NCI-H510A (cell line): ENCODE results near the gene FBN1.

Experiments
- DNase-seq: peaks from one replicate; lab custom pipeline; 2025; lab: John Stamatoyannopoulos, UW

Gene FBN1

DNA sequence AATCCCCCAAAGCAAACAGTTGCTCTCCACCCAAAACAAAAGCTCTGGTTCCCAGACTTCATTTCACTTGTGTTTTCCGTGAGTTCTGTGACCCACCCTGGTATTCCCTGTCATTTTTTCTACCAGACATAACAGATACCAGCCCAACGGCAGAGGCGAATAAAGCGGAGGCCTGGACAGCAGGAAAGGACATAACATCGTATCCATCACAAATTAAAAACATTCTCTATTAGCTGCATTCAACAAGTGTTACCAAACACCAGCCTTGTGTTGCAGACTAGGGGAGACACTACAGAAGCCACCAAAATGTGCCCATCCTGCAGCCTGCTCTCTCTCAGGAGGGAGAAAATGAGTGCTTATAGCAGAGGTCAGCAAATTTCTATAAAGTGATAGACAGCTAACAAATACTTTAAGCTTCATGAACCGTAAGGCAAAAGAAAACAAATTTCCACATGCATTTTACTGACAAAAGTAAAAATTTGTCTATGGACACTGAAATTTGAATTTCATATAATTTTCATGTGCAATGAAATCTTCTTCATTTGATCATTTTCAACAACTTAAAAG, 7.1 kb upstream of the FBN1 start:
- no peak for DNase-seq

DNA sequence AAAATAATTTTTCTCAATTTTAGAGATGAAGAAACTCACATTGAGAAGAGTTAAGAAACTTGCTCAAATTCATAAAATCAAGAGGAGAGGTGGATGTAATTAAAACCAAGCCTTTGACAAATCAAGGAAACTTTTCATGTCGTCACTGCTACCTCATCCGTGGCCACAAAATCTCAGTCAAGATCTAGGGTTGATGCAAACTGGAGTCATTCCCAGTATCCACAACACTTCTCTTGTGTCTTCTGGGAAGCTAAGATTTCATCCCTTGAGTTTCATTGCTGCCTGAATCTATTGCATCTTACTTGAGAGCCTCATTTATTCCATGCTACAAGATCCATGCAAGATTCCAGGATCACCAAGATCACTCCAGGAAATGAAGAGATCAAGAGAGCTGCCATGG, 5.4 kb upstream of the FBN1 start:
- no peak for DNase-seq

DNA sequence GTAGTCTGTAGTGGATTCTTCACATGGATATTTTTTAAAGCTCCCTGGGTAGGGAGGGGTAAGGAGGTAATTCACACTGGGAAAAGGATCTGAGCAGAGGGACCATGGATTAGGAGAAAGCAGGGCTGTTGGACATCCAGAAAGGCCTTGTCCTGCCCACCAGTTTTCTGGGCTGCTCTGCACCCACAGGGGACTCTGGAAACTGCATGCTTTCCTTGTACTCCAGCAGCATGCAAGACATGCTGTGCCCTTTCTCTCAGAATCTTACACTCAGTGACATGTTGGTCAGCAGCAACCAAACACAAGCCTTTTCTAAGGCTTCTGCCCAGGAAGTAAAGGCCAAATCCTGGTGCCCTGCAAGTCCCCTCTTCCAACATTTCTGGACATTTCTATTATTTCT, 2.5 kb upstream of the FBN1 start:
- no peak for DNase-seq

GRCh38 chr15:48646331-48646730, 822 bp upstream of the FBN1 start:
- no peak for DNase-seq

DNA sequence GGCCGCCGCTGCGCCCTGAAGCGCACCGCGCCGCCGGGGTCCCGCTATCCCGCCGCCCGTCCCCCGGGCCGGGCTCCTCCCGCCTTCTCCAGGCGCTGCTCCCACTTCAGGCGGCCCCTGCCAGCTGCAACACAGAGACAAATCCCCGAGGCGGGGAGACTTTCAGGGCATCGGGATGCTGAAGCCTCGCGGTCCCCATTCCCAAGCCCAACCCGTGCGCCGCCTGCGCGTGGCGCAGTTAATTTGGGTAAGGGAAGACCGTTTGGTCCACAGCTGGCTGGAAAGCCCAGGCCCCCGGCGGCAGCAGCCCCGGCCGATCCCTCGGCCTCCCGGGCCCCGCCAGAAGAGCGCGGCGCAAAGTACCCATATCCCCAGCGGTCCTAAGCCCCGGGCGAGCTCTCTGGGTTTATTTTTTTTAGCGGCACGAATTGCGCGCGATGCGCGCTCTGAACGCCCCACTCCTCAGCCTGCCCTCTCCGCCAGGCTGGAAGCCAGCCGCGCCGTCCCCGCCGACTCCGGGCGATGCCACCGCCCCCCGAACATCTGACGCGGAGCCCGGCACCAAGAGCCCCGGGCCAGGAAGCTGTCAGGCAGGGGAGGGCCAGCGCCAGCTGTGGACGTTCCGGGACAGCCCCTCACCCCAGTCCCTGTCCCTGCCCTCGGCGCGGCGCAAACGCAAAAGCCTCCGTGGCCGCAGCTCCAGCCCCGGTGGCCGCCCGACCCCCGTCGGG, 517 bp downstream of the FBN1 start:
- no peak for DNase-seq

DNA sequence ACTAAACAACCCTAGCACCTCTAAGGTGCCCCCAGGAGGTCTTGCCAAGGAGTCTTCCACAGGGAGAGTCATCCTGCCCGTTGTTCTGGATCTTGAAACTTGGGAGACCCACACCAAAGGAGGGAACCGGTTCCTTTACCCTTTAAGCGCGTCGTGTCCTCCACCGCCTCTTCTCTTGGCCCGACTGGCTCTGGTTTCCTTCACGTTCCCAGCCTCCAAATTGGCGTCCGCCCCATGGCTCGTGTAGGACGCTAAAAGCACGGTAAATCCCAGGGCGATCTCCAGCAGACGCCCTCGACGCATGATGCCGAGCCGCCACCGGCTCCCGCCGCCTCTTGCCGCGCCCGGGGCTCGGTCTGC, 1.1 kb downstream of the FBN1 start:
- no peak for DNase-seq

DNA sequence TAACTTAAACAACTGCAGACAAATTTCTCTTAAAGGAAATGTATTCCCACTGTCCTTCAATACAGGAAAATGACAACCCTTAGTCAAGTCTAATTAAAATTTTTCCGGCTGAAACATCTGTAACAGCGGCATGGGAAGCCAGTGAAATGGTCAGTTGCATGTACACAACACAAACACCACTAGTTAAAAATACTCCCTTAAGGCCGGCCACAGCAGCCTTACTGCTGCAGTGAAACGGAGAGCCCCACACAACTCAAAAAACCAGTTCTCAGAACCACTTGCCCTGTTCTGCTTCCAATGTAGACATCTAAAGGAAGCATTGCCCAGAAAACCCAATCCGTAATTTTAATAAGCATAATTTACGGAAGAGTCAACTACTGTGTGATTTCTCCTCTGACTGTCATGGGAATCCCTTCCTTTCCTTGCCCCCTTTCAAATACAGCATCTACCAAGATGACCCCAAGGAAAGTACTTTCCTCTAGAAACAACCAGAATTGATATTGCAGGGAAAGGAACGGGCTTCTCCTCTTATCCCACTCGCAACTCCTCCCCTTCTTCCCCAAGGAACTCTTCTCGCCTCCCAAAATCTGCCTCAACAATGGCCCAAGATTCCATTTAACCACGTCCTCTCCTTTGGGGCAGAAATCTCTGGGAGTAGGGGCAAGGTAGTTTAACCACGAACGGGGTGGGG, 1.6 kb downstream of the FBN1 start:
- no peak for DNase-seq

DNA sequence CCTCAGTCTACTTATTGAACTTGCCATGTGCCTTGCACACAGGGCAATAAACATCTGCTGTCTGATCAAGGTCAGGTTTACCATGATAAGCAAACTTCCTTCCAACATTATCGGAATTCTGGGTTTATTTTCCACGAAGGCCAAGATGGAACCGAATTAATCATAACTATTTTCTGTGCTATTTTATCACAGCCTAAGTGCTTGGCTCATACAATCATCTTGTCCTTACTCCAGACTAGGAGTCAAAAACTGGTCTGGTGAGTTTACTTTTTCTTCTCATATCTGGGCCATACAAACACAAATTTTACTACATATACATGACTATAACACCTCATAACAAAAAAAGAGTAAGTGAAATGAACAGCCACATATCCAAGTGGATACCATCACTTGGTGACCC, 2.3 kb downstream of the FBN1 start:
- DNase-seq, result no peak

DNA sequence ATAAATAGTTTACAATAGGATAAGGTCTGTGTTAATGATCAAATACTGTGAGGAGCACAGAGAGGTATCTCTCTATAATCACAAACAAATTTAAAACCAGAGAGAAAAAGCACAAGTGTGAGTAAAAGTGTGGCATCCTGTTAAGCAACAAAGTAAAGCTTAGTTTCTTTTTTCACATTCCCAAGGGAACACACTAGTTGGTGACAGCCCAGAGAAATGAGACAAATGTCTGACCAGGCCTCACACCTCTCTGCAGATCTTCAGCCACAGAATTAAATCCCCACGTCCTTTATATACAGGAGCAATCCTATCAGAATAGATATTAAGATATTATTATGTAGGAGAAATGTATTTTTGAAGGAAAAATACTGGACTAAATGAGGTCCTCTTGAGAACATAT, 2.7 kb downstream of the FBN1 start:
- DNase-seq, result no peak

DNA sequence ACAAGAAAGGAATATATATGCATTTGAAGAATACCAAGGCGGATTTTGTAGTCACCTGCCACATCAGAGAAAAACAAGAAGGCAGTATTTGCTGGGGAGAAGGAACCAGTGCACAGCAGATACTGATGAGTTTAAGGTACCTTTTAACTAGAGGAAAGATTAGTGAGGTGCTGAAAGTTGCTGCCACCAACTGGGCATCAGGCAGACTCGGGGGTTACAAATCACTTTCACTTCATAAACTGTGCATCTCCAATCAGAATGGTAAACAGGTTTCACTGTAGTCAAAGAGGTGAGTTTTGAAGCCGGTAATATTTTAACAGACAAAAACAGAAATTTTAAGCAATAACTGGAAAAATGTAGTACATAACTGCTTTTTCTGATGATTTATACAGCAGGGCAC, 4.1 kb downstream of the FBN1 start:
- DNase-seq, result no peak

GRCh38 chr15:48638963-48639362, 6.5 kb downstream of the FBN1 start:
- DNase-seq, result no peak

DNA sequence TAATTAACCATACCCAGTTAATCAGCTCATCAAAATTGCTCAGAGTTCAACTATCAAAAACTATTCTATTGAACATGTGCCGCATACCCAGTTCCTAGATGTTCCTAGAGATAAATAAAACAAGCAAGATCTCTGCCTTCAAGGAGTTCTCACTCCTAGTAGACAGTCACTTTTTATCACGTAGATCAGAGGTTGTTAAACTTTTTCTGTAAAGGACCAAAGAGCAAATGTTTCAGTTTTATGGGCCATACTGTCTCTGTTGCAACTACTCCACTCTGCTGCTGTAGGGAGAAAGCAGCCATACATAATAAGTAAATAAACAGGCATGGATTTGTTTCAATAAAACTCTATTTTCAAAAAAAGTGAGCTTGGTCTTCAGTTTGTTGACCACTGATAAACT, 7.9 kb downstream of the FBN1 start:
- DNase-seq, result no peak

DNA sequence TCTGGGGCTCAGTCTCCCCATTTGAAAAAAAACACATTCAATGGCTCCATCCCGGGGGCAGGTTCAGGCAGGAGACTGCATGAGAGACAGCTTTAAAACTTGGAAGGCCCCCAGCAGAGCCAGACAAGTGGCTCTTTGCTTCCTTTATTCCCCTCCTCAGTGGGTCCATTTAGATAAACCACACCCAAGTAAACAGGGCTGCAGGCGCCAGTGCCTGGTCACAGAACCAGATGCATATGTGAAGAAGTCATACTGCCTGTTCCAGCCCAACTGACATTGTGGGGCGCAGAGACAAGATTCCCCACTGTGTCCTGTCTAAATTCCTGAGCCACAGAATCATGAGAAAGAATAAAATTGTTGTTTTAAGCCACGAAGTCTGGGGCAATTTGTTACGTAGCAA, 9.0 kb downstream of the FBN1 start:
- DNase-seq, result no peak

DNA sequence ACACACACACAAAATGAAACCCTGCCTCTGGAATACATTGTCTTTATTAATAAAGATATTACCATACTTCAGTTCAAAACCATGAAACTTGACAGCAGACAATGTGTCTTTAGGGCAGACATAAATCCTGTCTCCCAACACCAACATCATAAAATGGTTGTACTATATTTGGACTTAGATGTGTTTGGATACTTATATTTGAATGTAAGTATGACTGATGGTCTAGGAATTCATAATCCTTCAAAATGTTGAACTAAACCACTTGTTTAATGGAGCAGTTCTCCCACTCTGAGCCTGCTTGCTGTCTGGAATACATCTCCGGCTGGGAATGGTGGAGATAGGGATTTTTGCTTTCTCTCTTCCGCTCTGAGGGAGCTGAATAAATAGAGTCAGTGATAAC, 10.6 kb downstream of the FBN1 start:
- no peak for DNase-seq

DNA sequence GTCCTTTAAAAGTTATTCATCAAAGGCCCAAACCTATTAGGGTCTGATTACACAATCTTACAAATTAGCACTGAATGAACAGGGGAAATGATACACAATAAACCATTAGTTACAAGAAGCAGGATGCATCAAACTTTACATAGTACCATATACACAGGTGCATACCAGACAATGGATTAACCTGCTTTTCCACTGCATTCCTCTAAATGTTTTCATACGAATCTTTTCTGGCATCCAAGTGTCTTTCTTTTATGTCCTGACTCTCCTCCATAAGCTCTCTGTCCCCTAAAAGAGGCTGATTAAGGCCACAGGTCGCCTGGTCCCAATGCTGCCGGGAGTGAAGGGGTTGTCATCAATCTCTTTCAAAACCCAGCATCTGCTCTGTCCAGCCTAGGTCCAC, 11.4 kb downstream of the FBN1 start:
- DNase-seq, result no peak

DNA sequence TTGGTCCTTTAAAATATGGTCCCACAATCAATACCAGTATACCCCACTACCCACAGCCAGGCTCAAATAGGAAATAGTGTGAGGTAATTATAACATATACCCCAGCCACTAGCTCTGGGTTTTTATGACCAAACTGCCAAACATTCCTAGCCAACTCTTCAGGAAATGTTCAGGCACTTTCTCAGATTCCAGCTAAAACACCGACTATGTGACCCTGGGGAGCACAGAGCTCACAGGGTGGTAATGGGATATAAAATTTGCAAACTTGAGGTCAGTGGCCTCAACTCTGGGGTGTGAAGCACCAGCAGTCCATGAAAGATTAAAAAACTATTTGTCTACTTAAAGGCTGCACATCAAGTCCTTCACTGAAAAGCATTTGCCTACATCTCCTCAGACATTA, 12.9 kb downstream of the FBN1 start:
- no peak for DNase-seq

DNA sequence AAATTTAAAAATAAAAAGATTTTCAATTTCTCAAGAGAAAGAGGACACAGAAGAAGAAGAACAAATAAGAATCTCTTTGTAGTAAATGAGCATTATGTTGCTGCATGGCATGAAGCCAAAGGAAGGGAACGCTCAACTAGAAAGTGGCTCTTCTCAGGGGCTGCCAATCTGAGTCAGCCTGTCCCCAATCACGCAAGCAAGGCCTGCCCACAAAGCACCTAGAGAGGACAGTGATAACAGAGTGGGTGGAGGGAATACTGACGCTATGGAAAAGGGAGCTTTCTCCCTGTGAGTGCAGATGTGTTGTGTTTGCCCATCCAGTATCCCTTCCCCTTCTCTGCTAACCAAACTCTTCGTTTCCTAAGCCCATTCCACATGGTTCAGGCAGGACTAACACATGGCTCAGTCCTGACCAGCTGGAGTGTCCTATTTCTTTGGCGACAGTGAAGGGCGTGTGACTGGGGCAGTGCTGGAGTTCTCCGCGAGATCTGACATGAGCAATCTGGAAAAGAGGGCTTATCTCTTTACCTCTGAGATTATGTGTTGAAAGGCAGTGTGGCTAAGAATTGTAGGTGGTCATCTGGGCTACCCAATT, 14.2 kb downstream of the FBN1 start:
- no peak for DNase-seq

GRCh38 chr15:48630245-48630644, 15.3 kb downstream of the FBN1 start:
- DNase-seq, result no peak

GRCh38 chr15:48628832-48629231, 16.7 kb downstream of the FBN1 start:
- DNase-seq, result no peak

- DNase-seq, result no peak
Observed at GRCh38 chr15:48627260-48627940, 18.1 kb downstream of the FBN1 start.

DNA sequence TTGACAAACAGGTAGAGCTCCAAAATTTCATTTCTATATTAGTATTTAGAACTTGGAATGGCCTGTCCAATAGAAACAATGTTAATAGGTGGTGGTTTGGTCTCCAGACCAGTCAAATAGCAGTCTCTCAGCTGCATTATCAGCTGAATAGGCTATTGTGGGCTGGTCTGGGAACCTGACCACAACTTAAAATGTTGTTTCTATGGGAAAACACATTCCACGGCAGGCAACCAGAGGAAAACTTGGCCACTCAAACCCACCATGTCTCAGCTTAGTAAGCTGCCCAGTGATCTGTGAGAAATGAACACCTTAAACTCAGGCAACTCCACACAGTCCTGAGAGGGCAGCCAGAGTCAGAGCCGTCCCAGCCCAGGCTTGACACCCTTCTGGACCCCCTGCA, 20.4 kb downstream of the FBN1 start:
- no peak for DNase-seq

- no peak for DNase-seq
Observed at GRCh38 chr15:48624700-48625099, 20.8 kb downstream of the FBN1 start.

GRCh38 chr15:48623456-48623855, 22.1 kb downstream of the FBN1 start:
- no peak for DNase-seq
